NCI-H2107 (cell line): Measurements from ENCODE around the gene EBF3.
"Not testable (repeated sequence)": the region's sequence is repeated elsewhere in the genome, so short reads cannot be mapped to it uniquely, and the experiment has no call there.

Experiments used
- DNase-seq: peaks from one replicate; lab custom pipeline; 2025; lab: John Stamatoyannopoulos, UW

Gene EBF3

DNA sequence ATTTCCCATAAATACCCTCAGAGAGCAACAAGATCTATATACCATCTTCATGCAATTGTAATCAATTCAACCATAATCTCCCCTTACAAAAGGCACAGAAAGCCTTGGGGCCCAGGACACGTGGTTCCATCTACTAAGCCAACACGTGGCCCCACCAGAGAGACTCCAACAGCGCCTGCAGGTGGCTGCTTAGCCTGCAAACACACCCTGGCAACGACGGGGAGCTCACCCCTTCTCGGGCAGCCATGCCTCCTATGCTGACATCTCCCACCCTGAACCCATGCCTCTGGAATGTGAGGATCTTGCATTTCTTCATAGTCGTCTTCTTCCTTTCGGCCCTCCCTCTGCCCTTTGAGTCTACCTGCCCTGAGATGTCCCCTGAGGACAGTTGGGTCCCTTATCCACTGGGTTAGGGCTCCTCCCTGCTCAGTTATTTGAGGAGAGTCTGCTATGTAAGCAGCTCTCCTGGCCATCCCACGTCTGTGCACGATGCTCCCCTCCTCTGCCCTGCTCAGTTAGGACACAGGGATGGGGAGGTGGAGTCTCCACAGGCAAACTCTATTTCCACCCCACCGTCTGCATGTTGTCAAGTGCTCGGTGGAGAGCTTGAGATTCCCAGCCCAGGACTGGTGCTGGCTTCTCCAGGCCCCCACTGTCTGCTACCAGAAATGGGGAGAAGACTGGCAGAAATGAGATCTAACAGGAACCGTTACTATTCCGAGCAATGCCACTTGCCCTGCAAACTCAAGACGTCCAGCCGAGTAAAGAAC, 36.5 kb downstream of the EBF3 start:
- no peak for DNase-seq

GRCh38 chr10:129926066-129927055, 37.7 kb downstream of the EBF3 start:
- DNase-seq = no peak

- DNase-seq = no peak
Observed at GRCh38 chr10:129924375-129925085, 39.5 kb downstream of the EBF3 start.

- no peak for DNase-seq
Observed at GRCh38 chr10:129922598-129923123, 41.4 kb downstream of the EBF3 start.

DNA sequence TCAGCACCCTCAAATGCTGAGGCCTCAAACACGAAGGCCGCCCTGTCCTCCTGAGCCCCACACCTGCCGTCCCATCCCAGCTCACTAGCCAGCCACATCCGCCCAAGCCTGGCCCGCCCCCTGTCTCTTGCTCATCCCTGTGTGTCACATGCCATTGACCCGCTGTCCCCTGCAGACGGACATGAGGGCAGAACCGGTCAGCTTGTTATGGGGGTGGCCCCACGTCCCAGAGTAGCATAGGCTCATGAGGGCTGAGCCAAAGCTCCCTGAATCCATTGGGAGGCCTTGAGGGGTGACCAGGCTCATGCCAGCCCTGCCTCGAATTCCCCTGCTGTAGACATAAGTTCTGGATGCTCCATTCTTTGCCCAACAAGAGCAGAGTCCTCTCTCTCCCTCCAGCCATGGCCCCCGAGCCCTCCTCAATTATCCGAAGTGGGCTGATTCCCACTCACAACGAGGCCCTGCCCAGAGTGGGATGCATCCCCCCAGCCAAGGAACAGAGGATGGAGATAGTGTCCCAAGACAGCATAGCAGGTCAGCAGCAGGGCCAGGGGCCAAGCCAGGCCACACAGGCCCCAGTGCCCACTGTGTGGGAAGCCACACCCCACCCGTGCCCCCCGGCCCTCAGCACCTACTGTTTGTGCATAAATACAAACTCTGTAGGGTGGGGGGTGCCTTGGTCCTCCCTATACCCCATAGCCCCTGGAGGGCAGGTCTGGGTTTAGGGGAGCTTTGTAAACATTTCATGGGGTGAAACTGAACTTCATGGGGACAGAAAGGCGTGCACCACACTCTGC, 42.1 kb downstream of the EBF3 start:
- DNase-seq = no peak

- no peak for DNase-seq
Observed at GRCh38 chr10:129921065-129921670, 42.9 kb downstream of the EBF3 start.

- DNase-seq = not testable (repeated sequence)
Observed at GRCh38 chr10:129920187-129920586, 43.9 kb downstream of the EBF3 start.

- DNase-seq = no peak
Observed at GRCh38 chr10:129919358-129919757, 44.7 kb downstream of the EBF3 start.

GRCh38 chr10:129918836-129919235, 45.2 kb downstream of the EBF3 start:
- no peak for DNase-seq

DNA sequence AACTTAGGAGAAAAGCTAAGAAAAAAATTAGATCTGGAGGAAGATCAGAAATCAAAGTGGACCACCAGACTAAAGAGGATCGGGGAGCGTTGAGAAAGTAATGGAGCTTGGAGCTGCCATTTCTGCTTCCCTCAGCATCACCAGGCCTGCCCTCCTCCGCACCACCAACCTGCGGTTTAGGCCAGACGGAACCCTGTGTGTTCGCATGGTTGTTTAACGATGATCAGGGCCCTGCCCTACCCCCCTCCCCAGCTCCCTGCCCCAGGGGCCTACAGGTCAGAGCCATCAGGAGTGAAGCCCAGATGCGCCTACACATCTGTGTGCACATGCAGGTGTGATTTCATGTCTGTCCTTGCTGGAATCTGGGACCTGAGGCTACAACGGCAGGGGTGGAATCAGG, 45.7 kb downstream of the EBF3 start:
- DNase-seq = no peak

GRCh38 chr10:129917936-129918335, 46.1 kb downstream of the EBF3 start:
- DNase-seq = no peak

GRCh38 chr10:129916506-129916995, 47.5 kb downstream of the EBF3 start:
- no peak for DNase-seq

- no peak for DNase-seq
Observed at GRCh38 chr10:129915526-129916378, 48.3 kb downstream of the EBF3 start.

GRCh38 chr10:129914960-129915359, 49.1 kb downstream of the EBF3 start:
- DNase-seq = no peak

DNA sequence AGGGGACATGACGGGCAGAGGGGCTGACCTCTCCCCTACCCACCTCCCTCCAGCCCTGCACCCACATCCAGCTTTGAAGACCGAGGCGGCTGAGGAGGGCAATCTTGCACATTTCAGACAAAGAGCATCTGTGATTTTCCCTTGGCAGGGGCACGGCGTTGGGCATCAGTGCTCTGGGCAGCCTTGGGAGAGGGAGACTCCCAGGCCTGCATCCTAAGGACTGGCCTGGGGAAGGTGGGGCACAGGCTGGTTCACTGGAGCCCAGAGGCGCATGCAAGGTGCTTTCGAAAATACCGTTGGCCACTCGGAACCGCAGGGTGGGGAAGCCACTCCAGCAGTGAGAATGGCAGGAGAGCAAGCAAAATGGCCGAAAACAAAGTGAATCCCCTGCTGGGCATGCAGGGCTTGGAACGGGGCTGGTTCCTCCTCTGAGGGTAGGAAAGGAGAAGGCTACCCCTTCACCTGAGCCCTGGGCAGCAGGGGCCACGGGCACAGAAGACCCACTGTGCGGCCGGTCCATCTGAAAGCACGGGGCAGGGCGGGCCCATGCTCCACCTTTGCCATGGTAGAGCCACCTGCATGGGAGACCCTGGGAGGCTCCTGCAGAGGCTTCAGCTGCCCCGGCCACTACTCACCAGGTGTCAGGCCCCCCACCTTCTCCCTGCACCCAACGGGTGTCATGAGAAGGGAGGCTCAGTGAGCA, 49.8 kb downstream of the EBF3 start:
- DNase-seq = no peak

DNA sequence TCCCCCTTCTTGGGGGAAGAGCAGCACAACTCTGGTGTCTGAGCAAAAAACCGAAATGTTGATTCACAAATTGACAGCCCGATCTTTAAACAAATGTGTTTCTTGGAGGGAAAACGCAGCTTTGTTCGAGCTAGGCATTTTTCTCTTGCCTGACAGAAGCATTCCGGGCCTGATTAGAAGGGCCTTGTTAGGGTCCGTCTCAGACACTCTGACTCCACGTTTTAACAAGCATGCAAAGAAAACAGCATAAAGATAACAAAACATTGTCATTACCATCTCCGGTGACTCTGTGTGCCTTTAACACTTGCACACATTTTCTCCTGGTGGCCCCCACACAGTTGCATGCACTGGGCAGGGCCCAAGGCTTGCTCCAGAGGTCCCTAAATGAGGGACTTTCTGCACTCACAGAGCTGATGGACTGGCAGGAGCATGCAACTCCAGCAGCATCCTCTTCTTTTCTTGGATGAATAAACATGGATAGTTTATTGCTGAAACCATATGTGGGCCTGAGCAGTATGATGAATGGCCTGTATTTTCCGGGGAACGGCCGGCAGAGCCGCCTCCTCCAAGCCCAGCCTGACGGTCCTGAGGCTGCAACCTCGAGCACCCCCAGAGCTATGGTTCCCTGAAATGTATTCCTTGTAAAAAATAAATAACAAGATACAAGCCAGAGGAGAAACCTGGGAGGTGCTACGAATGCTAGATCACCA, 50.9 kb downstream of the EBF3 start:
- DNase-seq = no peak

DNA sequence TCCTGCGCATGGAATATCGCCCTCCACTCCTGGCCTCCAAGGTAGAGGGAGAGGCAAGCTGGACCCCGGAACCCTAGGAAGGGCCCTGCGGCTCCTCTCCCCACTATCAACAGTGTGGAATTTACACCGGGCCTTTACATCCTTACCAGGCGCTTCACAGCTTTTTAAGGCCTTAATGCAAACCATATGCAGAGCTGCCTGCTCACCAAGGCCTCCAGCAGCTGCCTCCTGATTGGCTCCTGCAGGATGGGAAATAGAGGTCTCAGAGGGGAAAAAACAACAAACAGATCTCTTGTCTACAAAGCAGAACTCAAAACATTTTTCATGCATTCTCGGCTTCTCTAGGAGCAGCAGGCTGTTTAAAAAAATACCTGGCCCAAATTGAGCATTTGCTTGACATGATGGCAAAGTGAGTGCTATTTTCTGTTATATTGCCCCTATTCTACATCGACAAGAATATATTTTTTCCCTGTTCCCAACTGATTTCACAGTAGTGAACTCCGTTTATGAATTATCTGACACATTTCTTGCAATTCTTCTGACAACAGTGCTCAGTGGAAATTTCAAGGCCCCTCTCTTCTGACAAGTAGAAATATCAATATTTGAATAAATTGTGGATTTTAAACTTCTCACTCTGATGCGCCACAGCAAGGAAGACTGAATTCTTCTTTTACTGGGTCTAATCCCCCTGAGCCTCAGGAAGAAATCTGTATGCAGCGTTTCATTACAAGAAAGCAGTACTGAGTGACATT, 51.7 kb downstream of the EBF3 start:
- DNase-seq = no peak
